ENCODE measurements around the gene CELF1.

The CELF1 gene

DNA sequence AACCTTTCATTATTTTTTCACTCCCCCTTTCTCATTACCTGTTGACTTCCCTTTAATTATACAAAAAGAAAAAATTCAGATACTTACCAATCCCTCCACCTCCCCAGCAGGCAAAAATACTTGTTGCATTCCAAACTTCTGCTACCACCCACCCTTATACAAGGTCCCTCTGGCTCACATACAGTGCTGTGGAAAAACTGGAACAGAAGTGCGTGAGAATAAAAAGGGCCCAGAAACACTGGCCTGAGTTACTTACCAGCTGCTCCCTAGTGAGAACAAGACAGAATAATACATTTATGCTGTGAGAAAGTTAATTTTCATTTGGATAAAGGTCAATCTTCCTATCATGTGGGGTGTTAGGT is 57.1 kb downstream of the CELF1 start:
- H2BK5ac ChIP-seq (ENCODE audit: low read depth, low read length, poor library complexity, severe bottlenecking): no peak overlapping the region
- H3K36me3 ChIP-seq (ENCODE audit: control insufficient read depth in 1 of 2, insufficient read depth in 2 of 2, low read depth in 1 of 2, low read length in 2 of 2): peaks cover 8 to 67% of the 10 kb centered on the region in 2 experiments
- no peak for DNase-seq
- no CpG with 5 or more reads among the region's 1 CpG for WGBS
- peak overlapping the region; percentile 33 for H3K9ac ChIP-seq (ENCODE audit: low read length)
- no peak overlapping the region for H2BK12ac ChIP-seq (ENCODE audit: low read length in 2 of 2)
- H3K4me1 ChIP-seq (ENCODE audit: control insufficient read depth, insufficient read depth, low read depth, low read length): peaks cover 3% of the 10 kb centered on the region
- no peak overlapping the region for H2BK15ac ChIP-seq (ENCODE audit: low read depth, poor library complexity, severe bottlenecking)
- no peak overlapping the region for H3K4me2 ChIP-seq (ENCODE audit: low read length, poor library complexity, severe bottlenecking)
- no peak overlapping the region for H4K91ac ChIP-seq (ENCODE audit: low read length)
- no peak overlapping the region for H3K4me3 ChIP-seq (ENCODE audit: insufficient read depth in 1 of 2, low read depth in 1 of 2, low read length in 2 of 2)
- no peaks in the 10 kb centered on the region for H3K9me3 ChIP-seq (ENCODE audit: control insufficient read depth, low read length)
- H2AK5ac ChIP-seq (ENCODE audit: low read length, severe bottlenecking): no peak overlapping the region
- peaks cover 10% of the 10 kb centered on the region for H3K79me1 ChIP-seq (replicated peaks; ENCODE audit: low read length, poor library complexity, severe bottlenecking)
- no peak overlapping the region for H2BK120ac ChIP-seq (ENCODE audit: low read depth, low read length)
- no peak overlapping the region for H3K4ac ChIP-seq (ENCODE audit: low read depth in 1 of 2, low read length in 2 of 2)
- H3K23ac ChIP-seq (ENCODE audit: low read length in 2 of 2): no peak overlapping the region
- H3K18ac ChIP-seq (ENCODE audit: low read depth in 1 of 2, low read length in 2 of 2): no peak overlapping the region
- H3K27me3 ChIP-seq (ENCODE audit: control insufficient read depth in 1 of 2, insufficient read depth in 1 of 2, low read length in 2 of 2): no peaks in the 10 kb centered on the region
- no peak overlapping the region for H2AFZ ChIP-seq (ENCODE audit: low read depth, low read length)
- no peak overlapping the region for H3K14ac ChIP-seq (ENCODE audit: low read length in 2 of 2)
- H4K8ac ChIP-seq (ENCODE audit: low read length): no peak overlapping the region
- H3K27ac ChIP-seq (ENCODE audit: low read length, poor library complexity, severe bottlenecking): no peak overlapping the region

- Histone ChIP-seq H2BK5ac (ENCODE audit: low read depth, low read length, poor library complexity, severe bottlenecking) (no peak overlapping the region), H3K36me3 (ENCODE audit: control insufficient read depth in 1 of 2, insufficient read depth in 2 of 2, low read depth in 1 of 2, low read length in 2 of 2) (peaks cover 8 to 63% of the 10 kb centered on the region in 2 experiments), H3K9me3 (ENCODE audit: control insufficient read depth, low read length) (no peaks in the 10 kb centered on the region), H3K4me2 (ENCODE audit: low read length, poor library complexity, severe bottlenecking) (no peak overlapping the region), H2BK15ac (ENCODE audit: low read depth, poor library complexity, severe bottlenecking) (no peak overlapping the region), H3K4ac (ENCODE audit: low read depth in 1 of 2, low read length in 2 of 2) (no peak overlapping the region), H4K91ac (ENCODE audit: low read length) (no peak overlapping the region), H4K8ac (ENCODE audit: low read length) (no peak overlapping the region), H3K4me1 (ENCODE audit: control insufficient read depth, insufficient read depth, low read depth, low read length) (peaks cover 3% of the 10 kb centered on the region), H3K79me1 (replicated peaks; ENCODE audit: low read length, poor library complexity, severe bottlenecking) (peaks cover 11% of the 10 kb centered on the region), H3K4me3 (ENCODE audit: insufficient read depth in 1 of 2, low read depth in 1 of 2, low read length in 2 of 2) (no peak overlapping the region), H3K27me3 (ENCODE audit: control insufficient read depth in 1 of 2, insufficient read depth in 1 of 2, low read length in 2 of 2) (no peaks in the 10 kb centered on the region), H2BK12ac (ENCODE audit: low read length in 2 of 2) (no peak overlapping the region), H2AFZ (ENCODE audit: low read depth, low read length) (no peak overlapping the region), H2AK5ac (ENCODE audit: low read length, severe bottlenecking) (no peak overlapping the region), H3K14ac (ENCODE audit: low read length in 2 of 2) (no peak overlapping the region), H3K23ac (ENCODE audit: low read length in 2 of 2) (no peak overlapping the region), H3K18ac (ENCODE audit: low read depth in 1 of 2, low read length in 2 of 2) (no peak overlapping the region), H3K27ac (ENCODE audit: low read length, poor library complexity, severe bottlenecking) (no peak overlapping the region), H2BK120ac (ENCODE audit: low read depth, low read length) (no peak overlapping the region), H3K9ac (ENCODE audit: low read length) (peak overlapping the region; percentile 33)
- peak; percentile 79 for DNase-seq
- 83% methylated on average over 3 of the region's 4 CpGs for WGBS
Measured at GRCh38 chr11:47495011-47495855, 57.7 kb downstream of the CELF1 start.

DNA sequence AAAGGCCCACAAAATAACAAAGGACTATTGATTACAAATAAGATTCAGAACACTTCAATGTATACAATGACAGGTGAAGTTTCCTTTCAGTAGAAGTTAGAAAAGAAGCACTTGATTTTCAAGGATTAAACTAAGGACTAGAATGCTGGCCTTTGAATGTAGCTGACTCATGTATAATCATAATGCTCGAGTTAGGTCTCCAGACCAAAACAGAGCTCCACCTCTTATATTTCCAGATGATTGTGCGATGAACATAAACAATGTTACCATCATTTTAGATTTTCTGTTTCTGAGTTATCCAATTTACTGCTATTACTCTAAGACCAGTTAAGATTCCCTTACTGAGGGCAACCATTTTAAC is 63.6 kb downstream of the CELF1 start:
- H3K79me1 ChIP-seq (replicated peaks; ENCODE audit: low read length, poor library complexity, severe bottlenecking): peaks cover 11% of the 10 kb centered on the region
- DNase-seq: no peak
- H3K27me3 ChIP-seq (ENCODE audit: control insufficient read depth in 1 of 2, insufficient read depth in 1 of 2, low read length in 2 of 2): no peaks in the 10 kb centered on the region
- WGBS: 78% methylated on average over 2 of the region's 2 CpGs
- H3K9me3 ChIP-seq (ENCODE audit: control insufficient read depth, low read length): no peaks in the 10 kb centered on the region
- H3K23ac ChIP-seq (ENCODE audit: low read length in 2 of 2): no peak overlapping the region
- H2BK5ac ChIP-seq (ENCODE audit: low read depth, low read length, poor library complexity, severe bottlenecking): no peak overlapping the region
- H4K91ac ChIP-seq (ENCODE audit: low read length): no peak overlapping the region
- H2AFZ ChIP-seq (ENCODE audit: low read depth, low read length): no peak overlapping the region
- H2AK5ac ChIP-seq (ENCODE audit: low read length, severe bottlenecking): no peak overlapping the region
- no peak overlapping the region for H3K14ac ChIP-seq (ENCODE audit: low read length in 2 of 2)
- H3K36me3 ChIP-seq (ENCODE audit: control insufficient read depth in 1 of 2, insufficient read depth in 2 of 2, low read depth in 1 of 2, low read length in 2 of 2): peaks cover 27 to 57% of the 10 kb centered on the region in 2 experiments
- no peak overlapping the region for H2BK120ac ChIP-seq (ENCODE audit: low read depth, low read length)
- H2BK12ac ChIP-seq (ENCODE audit: low read length in 2 of 2): no peak overlapping the region
- no peak overlapping the region for H3K4me3 ChIP-seq (ENCODE audit: insufficient read depth in 1 of 2, low read depth in 1 of 2, low read length in 2 of 2)
- H3K9ac ChIP-seq (ENCODE audit: low read length): no peak overlapping the region
- H2BK15ac ChIP-seq (ENCODE audit: low read depth, poor library complexity, severe bottlenecking): no peak overlapping the region
- no peak overlapping the region for H3K4ac ChIP-seq (ENCODE audit: low read depth in 1 of 2, low read length in 2 of 2)
- no peak overlapping the region for H4K8ac ChIP-seq (ENCODE audit: low read length)
- H3K4me1 ChIP-seq (ENCODE audit: control insufficient read depth, insufficient read depth, low read depth, low read length): no peaks in the 10 kb centered on the region
- H3K27ac ChIP-seq (ENCODE audit: low read length, poor library complexity, severe bottlenecking): no peak overlapping the region
- no peak overlapping the region for H3K4me2 ChIP-seq (ENCODE audit: low read length, poor library complexity, severe bottlenecking)
- no peak overlapping the region for H3K18ac ChIP-seq (ENCODE audit: low read depth in 1 of 2, low read length in 2 of 2)

- no peak overlapping the region for H2BK120ac ChIP-seq (ENCODE audit: low read depth, low read length)
Measured at GRCh38 chr11:47488674-47489394, 64.1 kb downstream of the CELF1 start.

More at GRCh38 chr11:47488674-47489394, 64.1 kb downstream of the CELF1 start:
- Histone ChIP-seq H3K4me2 (ENCODE audit: low read length, poor library complexity, severe bottlenecking) (no peak overlapping the region), H3K27me3 (ENCODE audit: control insufficient read depth in 1 of 2, insufficient read depth in 1 of 2, low read length in 2 of 2) (no peaks in the 10 kb centered on the region), H3K4ac (ENCODE audit: low read depth in 1 of 2, low read length in 2 of 2) (no peak overlapping the region), H2BK15ac (ENCODE audit: low read depth, poor library complexity, severe bottlenecking) (no peak overlapping the region), H4K91ac (ENCODE audit: low read length) (no peak overlapping the region), H2AK5ac (ENCODE audit: low read length, severe bottlenecking) (no peak overlapping the region), H3K4me1 (ENCODE audit: control insufficient read depth, insufficient read depth, low read depth, low read length) (no peaks in the 10 kb centered on the region), H3K79me1 (replicated peaks; ENCODE audit: low read length, poor library complexity, severe bottlenecking) (peaks cover 16% of the 10 kb centered on the region), H2BK5ac (ENCODE audit: low read depth, low read length, poor library complexity, severe bottlenecking) (no peak overlapping the region), H3K18ac (ENCODE audit: low read depth in 1 of 2, low read length in 2 of 2) (no peak overlapping the region), H2BK12ac (ENCODE audit: low read length in 2 of 2) (no peak overlapping the region), H3K27ac (ENCODE audit: low read length, poor library complexity, severe bottlenecking) (no peak overlapping the region), H2AFZ (ENCODE audit: low read depth, low read length) (no peak overlapping the region), H3K36me3 (ENCODE audit: control insufficient read depth in 1 of 2, insufficient read depth in 2 of 2, low read depth in 1 of 2, low read length in 2 of 2) (peaks cover 33 to 57% of the 10 kb centered on the region in 2 experiments), H4K8ac (ENCODE audit: low read length) (no peak overlapping the region), H3K4me3 (ENCODE audit: insufficient read depth in 1 of 2, low read depth in 1 of 2, low read length in 2 of 2) (no peak overlapping the region), H3K14ac (ENCODE audit: low read length in 2 of 2) (no peak overlapping the region), H3K9ac (ENCODE audit: low read length) (no peak overlapping the region), H3K23ac (ENCODE audit: low read length in 2 of 2) (peak overlapping the region in 1 of 2 experiments; percentile 78), H3K9me3 (ENCODE audit: control insufficient read depth, low read length) (no peaks in the 10 kb centered on the region)
- DNase-seq: no peak
- WGBS: 89% methylated on average over 5 of the region's 6 CpGs

Data from mesenchymal stem cell (in vitro differentiated cells and primary cell).